ENCODE measurements around the gene SPTBN2. TPM values are rescaled to one million over a fixed set of nuclear protein-coding genes. Genes with fewer than 3 reads are reported as not detected.

SPTBN2 gene
- total and polyA plus RNA-seq, 2 of the 4 experiments (the other 2 are of a cell fraction): 0.18 to 0.41 TPM

- POLR2A ChIA-PET (ENCODE audit: unreplicated experiment): no interaction called here
- Histone ChIP-seq H3K36me3 (ENCODE audit: control insufficient read depth, insufficient read depth, low read length) (no peaks in the 10 kb centered on the region), H2BK20ac (ENCODE audit: low read depth, low read length) (no peak overlapping the region), H3K27ac (ENCODE audit: insufficient read depth, low read length) (no peak overlapping the region), H3K9me3 (ENCODE audit: control insufficient read depth, insufficient read depth, low read length) (peaks cover 7% of the 10 kb centered on the region), H3K27me3 (ENCODE audit: control insufficient read depth, insufficient read depth, low read length) (no peaks in the 10 kb centered on the region; the same call in 1 of the 2 replicates), H3K4ac (ENCODE audit: low read depth, low read length) (no peak overlapping the region), H3K23ac (ENCODE audit: low read depth, low read length) (no peak overlapping the region), H2AK9ac (replicated peaks; ENCODE audit: low read depth, low read length, poor library complexity) (no peak overlapping the region), H2BK120ac (ENCODE audit: low read depth, low read length) (no peak overlapping the region), H3K18ac (ENCODE audit: low read depth, low read length) (no peak overlapping the region), H3K9me1 (ENCODE audit: insufficient read depth, low read length) (no peaks in the 10 kb centered on the region), H3K4me3 (ENCODE audit: insufficient read depth, low read depth, low read length) (no peak overlapping the region), H2AFZ (replicated peaks; ENCODE audit: low read length, poor library complexity) (no peak overlapping the region), H3K79me1 (ENCODE audit: low read depth in 1 of 2, low read length in 2 of 2) (no peaks in the 10 kb centered on the region), H2AK5ac (ENCODE audit: low read depth, low read length) (no peak overlapping the region), H4K5ac (ENCODE audit: low read depth, low read length) (no peak overlapping the region), H3K56ac (ENCODE audit: extremely low read depth, insufficient read depth, low read length) (no peak overlapping the region), H2BK5ac (ENCODE audit: low read depth, low read length, poor library complexity, severe bottlenecking) (no peak overlapping the region), H2BK15ac (ENCODE audit: low read depth, low read length) (no peak overlapping the region), H3K9ac (ENCODE audit: low read depth, low read length) (no peak overlapping the region), H4K91ac (ENCODE audit: insufficient read depth, low read depth, low read length) (no peak overlapping the region), H4K8ac (ENCODE audit: low read depth in 2 of 2, low read length in 2 of 2) (no peak overlapping the region), H3K14ac (replicated peaks; ENCODE audit: low read depth, low read length) (no peak overlapping the region), H3K4me2 (ENCODE audit: low read depth, low read length) (no peak overlapping the region), H3K4me1 (ENCODE audit: control insufficient read depth, insufficient read depth, low read length) (no peaks in the 10 kb centered on the region), H4K20me1 (ENCODE audit: insufficient read depth, low read length) (no peaks in the 10 kb centered on the region)
- intact Hi-C loops (cut with micrococcal nuclease): no loop called here
- no peak for TF ChIP-seq POLR2A (IDR thresholded peaks at IDR 0.05; ENCODE audit: low read depth, low read length)
- TF ChIP-seq RCOR1 (IDR thresholded peaks at IDR 0.05; ENCODE audit: insufficient replicate concordance, low read length): no peak
- TF ChIP-seq USF2 (IDR thresholded peaks at IDR 0.05; ENCODE audit: low read depth, low read length): no peak
- TF ChIP-seq NFE2L2 (IDR thresholded peaks at IDR 0.05; ENCODE audit: low read depth, low read length): no peak
- TF ChIP-seq MAZ (IDR thresholded peaks at IDR 0.05; ENCODE audit: borderline replicate concordance, low read depth, low read length): no peak
- TF ChIP-seq, protein P1, sequence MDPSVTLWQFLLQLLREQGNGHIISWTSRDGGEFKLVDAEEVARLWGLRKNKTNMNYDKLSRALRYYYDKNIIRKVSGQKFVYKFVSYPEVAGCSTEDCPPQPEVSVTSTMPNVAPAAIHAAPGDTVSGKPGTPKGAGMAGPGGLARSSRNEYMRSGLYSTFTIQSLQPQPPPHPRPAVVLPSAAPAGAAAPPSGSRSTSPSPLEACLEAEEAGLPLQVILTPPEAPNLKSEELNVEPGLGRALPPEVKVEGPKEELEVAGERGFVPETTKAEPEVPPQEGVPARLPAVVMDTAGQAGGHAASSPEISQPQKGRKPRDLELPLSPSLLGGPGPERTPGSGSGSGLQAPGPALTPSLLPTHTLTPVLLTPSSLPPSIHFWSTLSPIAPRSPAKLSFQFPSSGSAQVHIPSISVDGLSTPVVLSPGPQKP (IDR thresholded peaks at IDR 0.05; ENCODE audit: borderline replicate concordance, low read depth, low read length): no peak
- no peak for TF ChIP-seq FOS (IDR thresholded peaks at IDR 0.05; ENCODE audit: low read depth, low read length)
- TF ChIP-seq CEBPB (IDR thresholded peaks at IDR 0.05; ENCODE audit: low read depth, low read length): no peak
- no peak for TF ChIP-seq RFX5 (IDR thresholded peaks at IDR 0.05; ENCODE audit: low read depth, low read length)
- no peak for TF ChIP-seq BHLHE40 (IDR thresholded peaks at IDR 0.05; ENCODE audit: low read depth, low read length)
- TF ChIP-seq SMC3 (IDR thresholded peaks at IDR 0.05; ENCODE audit: low read depth, low read length): no peak
- TF ChIP-seq, protein P2, sequence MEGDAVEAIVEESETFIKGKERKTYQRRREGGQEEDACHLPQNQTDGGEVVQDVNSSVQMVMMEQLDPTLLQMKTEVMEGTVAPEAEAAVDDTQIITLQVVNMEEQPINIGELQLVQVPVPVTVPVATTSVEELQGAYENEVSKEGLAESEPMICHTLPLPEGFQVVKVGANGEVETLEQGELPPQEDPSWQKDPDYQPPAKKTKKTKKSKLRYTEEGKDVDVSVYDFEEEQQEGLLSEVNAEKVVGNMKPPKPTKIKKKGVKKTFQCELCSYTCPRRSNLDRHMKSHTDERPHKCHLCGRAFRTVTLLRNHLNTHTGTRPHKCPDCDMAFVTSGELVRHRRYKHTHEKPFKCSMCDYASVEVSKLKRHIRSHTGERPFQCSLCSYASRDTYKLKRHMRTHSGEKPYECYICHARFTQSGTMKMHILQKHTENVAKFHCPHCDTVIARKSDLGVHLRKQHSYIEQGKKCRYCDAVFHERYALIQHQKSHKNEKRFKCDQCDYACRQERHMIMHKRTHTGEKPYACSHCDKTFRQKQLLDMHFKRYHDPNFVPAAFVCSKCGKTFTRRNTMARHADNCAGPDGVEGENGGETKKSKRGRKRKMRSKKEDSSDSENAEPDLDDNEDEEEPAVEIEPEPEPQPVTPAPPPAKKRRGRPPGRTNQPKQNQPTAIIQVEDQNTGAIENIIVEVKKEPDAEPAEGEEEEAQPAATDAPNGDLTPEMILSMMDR (conservative IDR thresholded peaks at IDR 0.05; ENCODE audit: low read depth, low read length): no peak
- no peak for TF ChIP-seq MAFK (IDR thresholded peaks at IDR 0.05; ENCODE audit: low read depth, low read length)
- TF ChIP-seq RAD21 (IDR thresholded peaks at IDR 0.05; ENCODE audit: low read length): no peak
- no peak for TF ChIP-seq CHD1 (IDR thresholded peaks at IDR 0.05; ENCODE audit: low read depth, low read length)
- TF ChIP-seq MXI1 (IDR thresholded peaks at IDR 0.05; ENCODE audit: borderline replicate concordance, low read depth, low read length): no peak
- CTCF ChIA-PET: no interaction called here
- dilution Hi-C loops (cut with HindIII; ENCODE audit: low sequenced_read_pairs, unreplicated experiment): no loop called here
- in situ Hi-C loops (cut with MboI; ENCODE audit: low sequenced_read_pairs): no loop called here
- DNase-seq (no peak), ATAC-seq (ENCODE audit: low read depth) (no peak)
- WGBS, 2 experiments (ENCODE audit: extremely low coverage in 2 of 2, insufficient read length in 1 of 2): 96% methylated on average over 19 of the region's 27 CpGs; no CpG with 5 or more reads in 1 of the 2 experiments
- no TSS peak for BruUV-seq (replicated peaks)
Measured at GRCh38 chr11:66700742-66701141, 28.3 kb downstream of the SPTBN2 start.
